Nephron progenitor cell (in vitro differentiated cells): ENCODE data around the gene AKAIN1.

Experiments used
- DNase-seq: peaks from one replicate; pipeline ENCODE4 v3.0.0; 2021
- H3K27ac Mint-ChIP-seq: 2 replicates; pipeline ENCODE4 v1.8.0; 2021; ENCODE audit warnings: mild to moderate bottlenecking, moderate library complexity, mixed read lengths
- H3K27me3 Mint-ChIP-seq: 2 replicates; pipeline ENCODE4 v1.8.0; 2021; ENCODE audit warnings: mild to moderate bottlenecking, low read depth, mixed read lengths; ENCODE audit not compliant: poor library complexity
- H3K36me3 Mint-ChIP-seq: 2 replicates; pipeline ENCODE4 v1.8.0; 2021; ENCODE audit warnings: low read depth, mixed read lengths
- H3K4me1 Mint-ChIP-seq: 2 replicates; pipeline ENCODE4 v1.8.0; 2021; ENCODE audit warnings: mixed read lengths
- H3K4me3 Mint-ChIP-seq: 2 replicates; pipeline ENCODE4 v1.8.0; 2021; ENCODE audit warnings: mild to moderate bottlenecking, moderate library complexity, mixed read lengths
- H3K9me3 Mint-ChIP-seq: 2 replicates; pipeline ENCODE4 v1.8.0; 2021; ENCODE audit warnings: mild to moderate bottlenecking, moderate library complexity, mixed read lengths
- TF ChIP-seq, protein P1 (sequence below): fragments of 200-600 bp; sonication (generic); IDR thresholded peaks from 2 replicates; pipeline ENCODE4 v1.5.0; 2021; ENCODE audit warnings: antibody characterized with exemption

Gene AKAIN1

DNA sequence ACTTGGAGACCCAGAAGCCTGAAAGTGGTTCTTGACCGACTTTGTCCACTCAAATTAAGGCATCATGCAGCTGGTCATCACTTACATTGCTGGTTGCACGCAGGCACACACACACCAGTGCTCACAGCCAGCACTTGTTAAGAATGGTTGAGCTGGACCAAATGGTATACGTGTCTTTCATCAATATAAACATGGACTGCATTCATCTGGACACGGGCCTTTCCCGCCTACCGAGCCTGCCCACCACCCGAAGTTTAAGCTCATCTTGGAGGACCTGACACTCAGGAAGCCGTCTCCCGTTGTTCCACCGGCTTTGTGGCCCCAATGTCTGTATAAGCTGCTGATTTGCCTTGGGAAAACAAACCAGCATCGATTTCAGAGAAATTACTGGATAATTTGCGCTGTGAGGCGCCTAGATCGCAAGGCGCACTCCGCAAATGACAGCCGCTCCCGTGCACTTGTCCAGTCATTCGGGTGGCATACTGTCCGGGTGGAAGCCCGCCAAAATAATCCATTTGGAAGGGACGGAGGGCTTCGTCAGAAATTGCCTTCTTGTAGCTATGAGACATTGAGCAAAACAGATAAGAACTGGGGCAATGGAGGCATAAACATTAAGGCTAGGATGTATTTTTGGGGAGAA lies 40.1 kb upstream of the AKAIN1 start:
- Mint-ChIP-seq H3K4me3 (peak overlapping the region; percentile 98), H3K4me1 (peaks cover 45% of the 10 kb centered on the region), H3K36me3 (peaks cover 40% of the 10 kb centered on the region), H3K27me3 (peaks cover 10% of the 10 kb centered on the region), H3K27ac (peak overlapping the region; percentile 100), H3K9me3 (peaks cover 37% of the 10 kb centered on the region)
- TF ChIP-seq, protein P1, sequence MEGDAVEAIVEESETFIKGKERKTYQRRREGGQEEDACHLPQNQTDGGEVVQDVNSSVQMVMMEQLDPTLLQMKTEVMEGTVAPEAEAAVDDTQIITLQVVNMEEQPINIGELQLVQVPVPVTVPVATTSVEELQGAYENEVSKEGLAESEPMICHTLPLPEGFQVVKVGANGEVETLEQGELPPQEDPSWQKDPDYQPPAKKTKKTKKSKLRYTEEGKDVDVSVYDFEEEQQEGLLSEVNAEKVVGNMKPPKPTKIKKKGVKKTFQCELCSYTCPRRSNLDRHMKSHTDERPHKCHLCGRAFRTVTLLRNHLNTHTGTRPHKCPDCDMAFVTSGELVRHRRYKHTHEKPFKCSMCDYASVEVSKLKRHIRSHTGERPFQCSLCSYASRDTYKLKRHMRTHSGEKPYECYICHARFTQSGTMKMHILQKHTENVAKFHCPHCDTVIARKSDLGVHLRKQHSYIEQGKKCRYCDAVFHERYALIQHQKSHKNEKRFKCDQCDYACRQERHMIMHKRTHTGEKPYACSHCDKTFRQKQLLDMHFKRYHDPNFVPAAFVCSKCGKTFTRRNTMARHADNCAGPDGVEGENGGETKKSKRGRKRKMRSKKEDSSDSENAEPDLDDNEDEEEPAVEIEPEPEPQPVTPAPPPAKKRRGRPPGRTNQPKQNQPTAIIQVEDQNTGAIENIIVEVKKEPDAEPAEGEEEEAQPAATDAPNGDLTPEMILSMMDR, result no peak
- DNase-seq, result peak; percentile 5

- Mint-ChIP-seq H3K9me3 (no peaks in the 10 kb centered on the region), H3K27me3 (peaks cover 1% of the 10 kb centered on the region), H3K4me1 (peaks cover 5% of the 10 kb centered on the region), H3K36me3 (no peaks in the 10 kb centered on the region), H3K27ac (no peak overlapping the region), H3K4me3 (no peak overlapping the region)
- DNase-seq, result no peak
- TF ChIP-seq, protein P1, result no peak
Observed at GRCh38 chr18:5214583-5215351, 17.7 kb upstream of the AKAIN1 start.

DNA sequence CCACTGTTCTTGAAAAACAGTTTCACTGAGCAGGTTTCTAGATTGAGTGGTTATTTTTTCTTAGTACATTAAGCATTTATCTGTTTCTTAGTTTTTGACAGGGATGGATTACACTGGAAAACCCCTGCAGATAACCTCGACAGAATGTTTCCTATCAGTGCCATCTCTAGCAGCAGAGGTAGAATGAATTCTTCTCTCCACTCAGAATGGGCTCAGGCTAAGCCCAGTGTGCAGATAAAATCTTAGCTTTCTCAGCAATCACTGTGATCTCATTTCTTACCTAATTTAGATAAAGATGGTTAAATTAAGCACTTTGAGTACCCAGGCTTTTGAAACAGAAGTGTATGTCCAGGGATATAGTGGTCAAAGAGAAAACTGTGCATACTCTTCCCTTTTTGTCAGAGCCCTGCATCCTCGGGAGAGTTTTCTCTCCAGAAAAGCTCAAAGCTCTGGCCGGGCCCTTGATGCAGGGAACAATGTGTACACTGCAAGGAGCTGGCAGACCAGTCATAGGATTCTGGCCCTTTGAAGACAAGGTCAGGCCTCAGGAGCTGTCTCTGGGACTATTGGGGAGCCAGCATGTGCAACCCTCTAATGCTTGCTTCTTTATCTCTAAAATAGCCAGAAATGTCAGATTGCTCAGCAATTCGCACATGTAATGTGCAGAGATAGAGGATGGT lies 10.6 kb upstream of the AKAIN1 start:
- TF ChIP-seq, protein P1, result no peak

DNA sequence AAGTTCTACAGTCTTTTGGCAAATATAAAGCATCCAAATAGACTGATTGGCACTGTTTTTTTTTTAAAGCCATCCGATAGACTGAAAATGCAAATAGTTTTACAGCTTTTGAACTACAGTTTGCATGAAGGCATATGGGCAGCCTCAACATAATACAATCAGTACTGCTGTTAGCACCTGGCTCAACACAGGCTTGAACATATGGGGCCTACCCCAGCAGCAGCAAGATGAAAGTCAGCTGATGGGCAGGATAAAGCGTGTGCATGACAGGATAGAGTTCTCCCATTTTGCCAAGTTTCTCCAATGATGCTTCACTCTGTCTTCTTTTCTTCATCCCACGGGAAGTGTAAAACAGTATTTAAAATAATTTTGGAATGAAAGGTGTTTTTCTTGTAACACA lies 1.3 kb upstream of the AKAIN1 start:
- H3K9me3 Mint-ChIP-seq, result no peaks in the 10 kb centered on the region
- no peak overlapping the region for H3K27ac Mint-ChIP-seq
- DNase-seq, result no peak
- no peak overlapping the region for H3K4me3 Mint-ChIP-seq
- peaks cover 53% of the 10 kb centered on the region for H3K27me3 Mint-ChIP-seq
- peaks cover 23% of the 10 kb centered on the region for H3K4me1 Mint-ChIP-seq
- TF ChIP-seq, protein P1, result no peak
- no peaks in the 10 kb centered on the region for H3K36me3 Mint-ChIP-seq

More for the DNA sequence above, 10.6 kb upstream of the AKAIN1 start:
- Mint-ChIP-seq H3K4me3 (no peak overlapping the region), H3K27me3 (peaks cover 4% of the 10 kb centered on the region), H3K36me3 (no peaks in the 10 kb centered on the region), H3K9me3 (peaks cover 3% of the 10 kb centered on the region), H3K4me1 (no peaks in the 10 kb centered on the region), H3K27ac (no peak overlapping the region)
- DNase-seq, result no peak

- peaks cover 53% of the 10 kb centered on the region for H3K27me3 Mint-ChIP-seq
- DNase-seq, result peak; percentile 6
- no peaks in the 10 kb centered on the region for H3K9me3 Mint-ChIP-seq
- peak overlapping the region; percentile 82 for H3K4me3 Mint-ChIP-seq
- TF ChIP-seq, protein P1, result no peak
- no peak overlapping the region for H3K27ac Mint-ChIP-seq
- no peaks in the 10 kb centered on the region for H3K36me3 Mint-ChIP-seq
- peaks cover 23% of the 10 kb centered on the region for H3K4me1 Mint-ChIP-seq
Observed at GRCh38 chr18:5197461-5197860, 404 bp upstream of the AKAIN1 start.
